Tibial nerve (tissue), 4 donors: ENCODE results near the gene TLX2. TPM values are rescaled to one million over a fixed set of nuclear protein-coding genes. Genes with fewer than 3 reads are reported as not detected.
"Not testable (repeated sequence)": the region's sequence is repeated elsewhere in the genome, so short reads cannot be mapped to it uniquely, and the experiment has no call there.

Experiments
- DNase-seq, 2 donors: peaks; one replicate each; pipeline ENCODE4 v3.0.0-alpha.2; 2019; ENCODE audit warnings: low spot score in 2 of 2
- H3K27ac ChIP-seq, 4 donors: fragments of 200-600 bp; sonication (generic) in 3 of 4; one replicate each; pipeline ENCODE4 v1.5.1; 2017 to 2019; ENCODE audit warnings: mild to moderate bottlenecking in 1 of 4
- H3K27me3 ChIP-seq, 2 donors: fragments of 200-600 bp; sonication (generic) in 1 of 2; one replicate each; pipeline versions ENCODE4 v1.5.1 to v1.6.0; 2017 to 2019
- H3K36me3 ChIP-seq, 3 donors: fragments of 200-600 bp; sonication (generic); one replicate each; pipeline ENCODE4 v1.5.1; 2018 to 2019
- H3K4me1 ChIP-seq, 4 donors: fragments of 200-600 bp; sonication (generic) in 3 of 4; one replicate each; pipeline ENCODE4 v1.5.1; 2017 to 2019
- H3K4me3 ChIP-seq, 4 donors: fragments of 200-600 bp; sonication (generic) in 3 of 4; one replicate each; pipeline ENCODE4 v1.5.1; 2017 to 2019; ENCODE audit warnings: mild to moderate bottlenecking in 1 of 4, moderate library complexity in 1 of 4
- H3K9me3 ChIP-seq, 4 donors: fragments of 200-600 bp; sonication (generic) in 3 of 4; one replicate each; pipeline ENCODE4 v1.5.1; 2017 to 2019
- EP300 ChIP-seq, 2 donors: sonication (generic); formaldehyde crosslinking; IDR thresholded peaks; one replicate each; pipeline ENCODE4 v1.6.1; 2017; ENCODE audit warnings: antibody characterized with exemption in 2 of 2, mild to moderate bottlenecking in 1 of 2
- POLR2A ChIP-seq, 2 donors: fragments of 450-650 bp; IDR thresholded peaks; one replicate each; pipeline ENCODE4 v1.6.1; 2017; ENCODE audit warnings: antibody characterized with exemption in 2 of 2, mild to moderate bottlenecking in 2 of 2, moderate library complexity in 2 of 2
- WGBS, 2 donors: methylation state at CpG; one replicate each; pipeline ENCODE4 v1.1.5; 2018; 5-methylcytosine and 5-hydroxymethylcytosine counted together
- total RNA-seq, 4 donors: library from RNA; depleted of rRNA; stranded (reverse); fragments of >200 nt; gene quantifications; one replicate each; pipeline ENCODE4 v1.1.0, GENCODE V29; 2016
- TF ChIP-seq, protein P1 (sequence below), 5 experiments: fragments of 200-600 bp in 3 of 5; fragments of 450-650 bp in 2 of 5; sonication (generic) in 3 of 5; IDR thresholded peaks; one replicate each; pipeline ENCODE4 v1.5.1; 2016 to 2019; ENCODE audit warnings: antibody characterized with exemption in 5 of 5, mild to moderate bottlenecking in 3 of 5, moderate library complexity in 2 of 5

TLX2 gene
- not detected for total RNA-seq

DNA sequence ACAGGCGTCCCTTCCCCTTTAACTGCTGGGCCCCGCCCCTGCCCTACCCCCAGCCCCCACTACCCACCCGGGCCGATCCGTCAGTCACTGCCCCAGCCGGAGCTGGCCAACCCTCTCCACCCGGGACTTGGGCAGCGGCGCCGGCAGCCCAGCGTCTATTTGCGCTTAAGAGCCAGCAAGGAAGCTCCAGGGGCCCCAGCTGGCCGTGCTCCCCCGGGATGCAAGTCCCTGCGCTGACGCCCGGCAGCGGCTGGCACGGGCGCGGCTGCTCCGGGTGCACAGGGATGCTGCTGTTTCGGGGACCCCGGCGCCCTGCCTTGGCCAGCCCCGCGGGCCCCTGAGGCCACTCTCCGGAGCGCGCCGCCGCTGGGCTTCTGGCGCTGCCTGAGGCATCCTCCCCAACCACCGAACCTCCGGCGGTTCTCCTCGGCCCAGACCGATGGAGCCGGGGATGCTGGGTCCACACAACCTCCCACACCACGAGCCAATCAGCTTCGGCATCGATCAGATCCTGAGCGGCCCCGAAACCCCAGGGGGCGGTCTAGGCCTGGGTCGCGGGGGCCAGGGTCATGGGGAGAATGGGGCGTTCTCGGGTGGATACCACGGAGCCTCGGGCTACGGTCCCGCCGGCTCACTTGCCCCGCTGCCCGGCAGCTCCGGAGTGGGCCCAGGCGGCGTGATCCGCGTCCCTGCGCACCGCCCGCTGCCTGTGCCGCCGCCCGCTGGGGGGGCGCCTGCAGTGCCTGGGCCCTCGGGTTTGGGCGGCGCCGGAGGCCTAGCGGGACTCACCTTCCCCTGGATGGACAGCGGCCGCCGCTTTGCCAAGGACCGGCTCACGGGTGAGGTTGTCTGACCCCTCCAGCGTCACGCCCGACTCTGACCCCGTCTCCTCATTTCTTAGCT lies at the start of gene TLX2:
Gene TLX2, plus strand, starts transcription at position 83 of the 903 bp plus-strand sequence. Its CDS starts 357 bp downstream, at position 440.
- DNase-seq = no peak
- WGBS, 2 donors = 5% methylated on average over 37 to 38 of the region's 82 CpGs
- TF ChIP-seq, protein P1, sequence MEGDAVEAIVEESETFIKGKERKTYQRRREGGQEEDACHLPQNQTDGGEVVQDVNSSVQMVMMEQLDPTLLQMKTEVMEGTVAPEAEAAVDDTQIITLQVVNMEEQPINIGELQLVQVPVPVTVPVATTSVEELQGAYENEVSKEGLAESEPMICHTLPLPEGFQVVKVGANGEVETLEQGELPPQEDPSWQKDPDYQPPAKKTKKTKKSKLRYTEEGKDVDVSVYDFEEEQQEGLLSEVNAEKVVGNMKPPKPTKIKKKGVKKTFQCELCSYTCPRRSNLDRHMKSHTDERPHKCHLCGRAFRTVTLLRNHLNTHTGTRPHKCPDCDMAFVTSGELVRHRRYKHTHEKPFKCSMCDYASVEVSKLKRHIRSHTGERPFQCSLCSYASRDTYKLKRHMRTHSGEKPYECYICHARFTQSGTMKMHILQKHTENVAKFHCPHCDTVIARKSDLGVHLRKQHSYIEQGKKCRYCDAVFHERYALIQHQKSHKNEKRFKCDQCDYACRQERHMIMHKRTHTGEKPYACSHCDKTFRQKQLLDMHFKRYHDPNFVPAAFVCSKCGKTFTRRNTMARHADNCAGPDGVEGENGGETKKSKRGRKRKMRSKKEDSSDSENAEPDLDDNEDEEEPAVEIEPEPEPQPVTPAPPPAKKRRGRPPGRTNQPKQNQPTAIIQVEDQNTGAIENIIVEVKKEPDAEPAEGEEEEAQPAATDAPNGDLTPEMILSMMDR (IDR thresholded peaks at IDR 0.05) = no peak
- no peak for TF ChIP-seq POLR2A (IDR thresholded peaks at IDR 0.05)
- no peak for TF ChIP-seq EP300 (IDR thresholded peaks at IDR 0.05)
- Histone ChIP-seq H3K4me3 (peak within 1 kb of the TSS in 1 of 4 donors; percentile 1), H3K9me3 (no peaks in the 10 kb centered on the region), H3K36me3 (no peaks in the 10 kb centered on the region), H3K27me3 (peaks cover 0 to 91% of the 10 kb centered on the region in 2 donors), H3K4me1 (peaks cover 0 to 30% (median 22%) of the 10 kb centered on the region in 4 donors), H3K27ac (no peak within 1 kb of the TSS)

DNA sequence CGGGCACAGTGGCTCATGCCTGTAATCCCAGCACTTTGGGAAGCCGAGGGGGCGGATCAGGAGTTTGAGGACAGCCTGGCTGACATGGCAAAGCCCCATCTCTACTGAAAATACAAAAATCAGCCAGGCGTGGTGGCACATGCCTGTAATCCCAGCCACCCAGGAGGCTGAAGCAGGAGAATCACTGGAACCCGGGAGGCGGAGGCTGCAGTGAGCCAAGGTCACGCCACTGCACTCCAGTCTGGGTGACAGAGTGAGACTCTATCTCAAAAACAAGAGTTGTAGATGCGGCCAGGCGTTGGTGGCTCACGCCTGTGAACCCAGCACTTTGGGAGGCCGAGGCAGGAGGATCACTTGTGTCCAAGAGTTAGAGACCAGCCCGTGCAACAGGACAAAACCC lies 43.5 kb upstream of the TLX2 start:
- H3K36me3 ChIP-seq = peaks cover 0 to 20% (median 0%) of the 10 kb centered on the region in 3 donors
- 90% methylated on average over 12 of the region's 12 CpGs for WGBS, 2 donors
- H3K9me3 ChIP-seq, H3K4me3 ChIP-seq, H3K27ac ChIP-seq, DNase-seq, H3K27me3 ChIP-seq: not testable (repeated sequence)
- peaks cover 0 to 32% (median 18%) of the 10 kb centered on the region in 4 donors for H3K4me1 ChIP-seq

DNA sequence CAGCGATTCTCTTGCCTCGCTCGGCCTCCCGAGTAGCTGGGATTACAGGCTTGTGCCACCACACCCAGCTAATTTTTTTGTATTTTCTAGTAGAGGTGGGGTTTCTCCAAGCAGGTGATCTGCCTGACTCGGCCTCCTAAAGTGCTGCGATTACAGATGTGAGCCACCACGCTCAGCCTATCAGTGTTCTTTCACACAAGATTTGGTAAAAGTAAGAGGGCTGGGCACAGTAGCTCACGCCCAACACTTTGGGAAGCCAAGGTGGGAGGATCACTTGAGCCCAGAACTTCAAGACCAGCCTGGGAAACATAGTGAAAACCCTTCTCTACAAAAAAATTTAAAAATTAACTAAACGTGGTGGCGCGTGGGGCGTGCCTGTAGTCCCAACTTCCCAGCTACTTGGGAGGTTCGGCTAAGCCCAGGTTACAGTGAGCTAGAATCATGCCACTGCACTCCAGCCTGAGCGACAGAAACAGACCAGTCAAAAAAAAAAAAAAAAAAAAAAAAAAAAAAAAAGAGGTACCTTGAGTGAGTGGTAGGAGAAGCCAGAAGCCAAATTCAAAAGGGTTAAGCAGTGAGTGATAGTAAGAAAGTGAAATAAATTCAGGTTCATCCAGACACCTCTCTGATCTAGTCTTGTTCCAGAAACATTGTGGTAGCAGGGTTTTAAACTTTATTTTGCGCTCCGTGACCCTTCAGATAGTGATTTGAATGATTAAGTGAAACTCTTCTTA lies 42.8 kb upstream of the TLX2 start:
- Histone ChIP-seq H3K9me3 (no peaks in the 10 kb centered on the region), H3K4me1 (peaks cover 0 to 24% (median 15%) of the 10 kb centered on the region in 4 donors), H3K27ac (peak overlapping the region; percentile 68 to 89 (median 82)), H3K4me3 (peak overlapping the region; percentile 51 to 67 (median 60)), H3K36me3 (peaks cover 0 to 26% (median 0%) of the 10 kb centered on the region in 3 donors), H3K27me3 (no peaks in the 10 kb centered on the region)
- no peak for DNase-seq
- TF ChIP-seq EP300 (IDR thresholded peaks at IDR 0.05) (no peak), POLR2A (IDR thresholded peaks at IDR 0.05) (no peak)
- TF ChIP-seq, protein P1 (IDR thresholded peaks at IDR 0.05) = no peak
- 60 to 61% methylated on average over 16 of the region's 16 CpGs for WGBS, 2 donors

DNA sequence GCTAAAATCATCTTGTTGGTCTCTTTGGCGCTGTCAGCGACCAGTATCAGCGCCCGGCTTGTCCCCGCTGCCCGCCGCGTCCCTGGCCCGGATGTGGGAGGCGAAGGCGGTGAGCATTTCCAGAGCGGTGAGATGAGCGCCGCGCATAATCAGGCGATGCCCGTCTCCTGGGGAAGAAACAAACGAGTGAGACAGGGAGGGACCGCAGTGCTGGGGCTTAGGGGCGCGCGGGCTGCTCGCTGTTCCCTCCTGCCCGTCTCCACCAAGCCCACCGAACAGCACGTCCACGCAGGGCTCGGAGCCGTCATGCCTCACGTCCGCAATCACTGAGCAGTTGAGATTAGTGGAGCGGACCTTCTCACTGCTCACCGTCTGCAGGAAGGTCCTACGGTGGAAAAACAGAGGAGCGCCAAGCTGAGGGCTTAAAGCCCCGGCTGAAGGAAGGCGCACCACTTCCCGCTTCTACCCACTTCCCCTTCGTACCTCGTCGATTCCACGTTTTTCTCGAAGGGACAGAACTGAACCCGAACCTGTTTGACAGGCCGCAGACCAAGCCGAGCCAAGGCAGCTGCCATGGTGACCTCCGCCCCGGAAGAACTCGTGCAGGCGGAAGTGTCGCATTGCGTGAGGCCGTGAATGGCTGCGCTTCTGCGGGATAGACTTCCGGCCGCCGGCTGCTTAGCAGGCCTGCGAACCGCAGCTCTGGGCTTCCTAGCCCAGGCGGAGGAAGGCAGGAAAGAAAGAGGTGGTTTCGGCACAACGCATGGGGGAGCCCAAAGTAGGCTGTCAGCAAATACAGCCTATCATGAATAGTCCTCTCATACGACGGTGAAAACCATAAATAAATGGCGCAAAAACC lies 41.9 kb upstream of the TLX2 start, which contains the start of gene MRPL53:
Gene MRPL53, minus strand, starts transcription at position 595 of the 859 bp plus-strand sequence. Its CDS starts 20 bp downstream, at position 575.
- 0% methylated on average over 58 to 65 of the region's 66 CpGs for whole genome bisulfite sequencing, 2 donors
- TF ChIP-seq, protein P1 (IDR thresholded peaks at IDR 0.05) = no peak
- TF ChIP-seq POLR2A (IDR thresholded peaks at IDR 0.05) (peak; percentile 57 to 79), EP300 (IDR thresholded peaks at IDR 0.05) (peak; percentile 38 to 98)
- peak; percentile 93 to 97 for DNase-seq

DNA sequence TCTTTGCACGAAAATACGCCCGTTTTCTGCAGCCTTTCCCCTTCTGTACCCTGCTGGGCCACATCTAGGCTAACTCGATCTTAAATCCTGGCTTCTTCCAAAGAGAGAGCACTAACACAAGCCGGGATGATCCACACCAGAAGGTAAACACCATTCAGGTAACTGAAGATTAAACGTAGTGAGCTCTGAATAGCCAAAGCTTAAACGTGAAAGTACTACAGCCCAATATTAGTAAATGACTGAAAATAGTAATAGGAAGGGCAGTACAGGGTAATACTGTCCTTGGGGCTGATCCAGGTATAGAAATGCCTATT lies 41.3 kb upstream of the TLX2 start:
- TF ChIP-seq POLR2A (IDR thresholded peaks at IDR 0.05) (no peak), EP300 (IDR thresholded peaks at IDR 0.05) (no peak)
- TF ChIP-seq, protein P1 (IDR thresholded peaks at IDR 0.05) = no peak
- DNase-seq = no peak
- peaks cover 0 to 31% (median 15%) of the 10 kb centered on the region in 4 donors for H3K4me1 ChIP-seq

More for the DNA sequence above, 41.9 kb upstream of the TLX2 start, which contains the start of gene MRPL53:
- no peaks in the 10 kb centered on the region for H3K27me3 ChIP-seq
- peak within 1 kb of the TSS; percentile 51 to 67 (median 60) for H3K4me3 ChIP-seq
- peaks cover 0 to 33% (median 0%) of the 10 kb centered on the region in 3 donors for H3K36me3 ChIP-seq
- H3K9me3 ChIP-seq = no peaks in the 10 kb centered on the region
- H3K4me1 ChIP-seq = peaks cover 0 to 27% (median 15%) of the 10 kb centered on the region in 4 donors
- peak within 1 kb of the TSS; percentile 68 to 89 (median 82) for H3K27ac ChIP-seq

More for the DNA sequence above, 41.3 kb upstream of the TLX2 start:
- Histone ChIP-seq H3K9me3 (no peaks in the 10 kb centered on the region), H3K27me3 (no peaks in the 10 kb centered on the region), H3K27ac (peak overlapping the region; percentile 68 to 89 (median 82)), H3K36me3 (peaks cover 0 to 39% (median 0%) of the 10 kb centered on the region in 3 donors), H3K4me3 (peak overlapping the region; percentile 51 to 67 (median 60))
- WGBS, 2 donors = 7 to 9% methylated on average over 7 of the region's 7 CpGs
